Measurements from ENCODE around the gene ELMO1.

DNA sequence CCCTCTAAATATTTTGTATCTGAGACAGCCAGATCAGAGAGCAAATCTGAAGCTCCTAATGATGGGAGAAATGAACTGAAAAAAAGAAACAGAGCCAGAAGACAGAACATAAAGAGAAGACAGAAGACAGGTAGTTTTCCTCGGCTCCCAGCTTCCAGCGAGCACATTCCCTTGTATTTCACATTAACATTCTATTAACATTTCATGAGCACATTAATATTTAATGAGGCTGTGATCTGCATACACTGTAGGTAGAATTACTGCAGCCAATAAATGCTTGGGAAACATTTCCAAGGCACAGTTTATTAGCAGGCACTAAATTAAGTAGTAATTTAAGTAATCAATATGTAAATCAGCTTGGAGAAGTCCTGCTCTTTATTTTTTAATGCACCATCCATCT is 349.9 kb downstream of the ELMO1 start:
- TF ChIP-seq EZH2 (IDR thresholded peaks at IDR 0.05; ENCODE audit: borderline replicate concordance, low read depth, low read length, poor library complexity, severe bottlenecking) (no peak), CTCF (conservative IDR thresholded peaks at IDR 0.05; ENCODE audit: low read depth, low read length) (no peak)

All from A673 (cell line).